NCI-H187 treated with DMSO at 0.1 percent for 48 hours (cell line): ENCODE measurements around the gene RABEP2.
"Not testable (repeated sequence)": the region's sequence is repeated elsewhere in the genome, so short reads cannot be mapped to it uniquely, and the experiment has no call there.

Experiments used
- DNase-seq: peaks from one replicate; lab custom pipeline; 2025; lab: John Stamatoyannopoulos, UW

Gene RABEP2

GRCh38 chr16:28932339-28933141 lies 7.5 kb upstream of the RABEP2 start:
- no peak for DNase-seq

- DNase-seq, result no peak
These were observed 6.8 kb upstream of the RABEP2 start, which contains the start of gene CD19 for GRCh38 chr16:28931801-28932225. CD19 (plus strand) TSS chr16:28931971; CDS start chr16:28932001, 30 bp downstream.

- no peak for DNase-seq
These were observed 5.6 kb upstream of the RABEP2 start for GRCh38 chr16:28930652-28931051.

GRCh38 chr16:28930203-28930602 lies 5.2 kb upstream of the RABEP2 start:
- no peak for DNase-seq

GRCh38 chr16:28927815-28928214 lies 2.8 kb upstream of the RABEP2 start:
- DNase-seq, result no peak

- not testable (repeated sequence) for DNase-seq
These were observed 1.2 kb upstream of the RABEP2 start for GRCh38 chr16:28926284-28926683.

- DNase-seq, result no peak
These were observed 569 bp upstream of the RABEP2 start for GRCh38 chr16:28925386-28926228.

GRCh38 chr16:28924399-28924761 lies 658 bp downstream of the RABEP2 start:
- no peak for DNase-seq

GRCh38 chr16:28923652-28924398 lies 1.2 kb downstream of the RABEP2 start:
- DNase-seq, result no peak

- no peak for DNase-seq
These were observed 1.8 kb downstream of the RABEP2 start for GRCh38 chr16:28923231-28923587.

GRCh38 chr16:28918698-28919097 lies 6.3 kb downstream of the RABEP2 start:
- DNase-seq, result no peak

GRCh38 chr16:28917095-28917494 lies 7.9 kb downstream of the RABEP2 start:
- no peak for DNase-seq

- DNase-seq, result no peak
These were observed 9.9 kb downstream of the RABEP2 start for GRCh38 chr16:28915181-28915580.

GRCh38 chr16:28913946-28914724 lies 10.9 kb downstream of the RABEP2 start:
- no peak for DNase-seq

- no peak for DNase-seq
These were observed 12.5 kb downstream of the RABEP2 start for GRCh38 chr16:28912558-28912957.

GRCh38 chr16:28910086-28911031 lies 14.7 kb downstream of the RABEP2 start:
- DNase-seq, result no peak

GRCh38 chr16:28905800-28906372 lies 19.2 kb downstream of the RABEP2 start:
- DNase-seq, result no peak

- no peak for DNase-seq
These were observed 19.7 kb downstream of the RABEP2 start for GRCh38 chr16:28905229-28905754.

GRCh38 chr16:28904828-28905227 lies 20.2 kb downstream of the RABEP2 start:
- DNase-seq, result no peak

- no peak for DNase-seq
These were observed 20.7 kb downstream of the RABEP2 start for GRCh38 chr16:28904363-28904762.
